Transverse colon (tissue), 4 donors: ENCODE data around the gene SLIT1. TPM values are rescaled to one million over a fixed set of nuclear protein-coding genes. Genes with fewer than 3 reads are reported as not detected.

Experiments used
- DNase-seq: peaks from one replicate; pipeline ENCODE4 v3.0.0-alpha.2; 2019
- H3K27ac ChIP-seq, 4 donors: fragments of 200-600 bp; sonication (generic); 2 replicates each; pipeline ENCODE4 v1.5.1; 2016 to 2018; ENCODE audit warnings: inconsistent platforms in 4 of 4
- H3K27me3 ChIP-seq: fragments of 200-600 bp; sonication (generic); 2 replicates; pipeline ENCODE4 v1.5.1; 2017; ENCODE audit warnings: inconsistent platforms
- H3K36me3 ChIP-seq, 4 donors: fragments of 200-600 bp; sonication (generic); 2 replicates each; pipeline ENCODE4 v1.5.1; 2017 to 2019; ENCODE audit warnings: inconsistent platforms in 4 of 4
- H3K4me1 ChIP-seq, 4 donors: fragments of 200-600 bp; sonication (generic); 2 replicates each; pipeline ENCODE4 v1.5.1; 2017 to 2020; ENCODE audit warnings: inconsistent platforms in 4 of 4
- H3K4me3 ChIP-seq, 4 donors: fragments of 200-600 bp; sonication (generic); 1 replicate in 1 of 4; 2 replicates in 3 of 4; pipeline versions ENCODE4 v1.5.1 to v1.6.1; 2017 to 2019; ENCODE audit warnings: inconsistent platforms in 4 of 4
- H3K9me3 ChIP-seq, 2 donors: fragments of 200-600 bp; sonication (generic); 2 replicates each; pipeline ENCODE4 v1.5.1; 2017 to 2019; ENCODE audit warnings: inconsistent platforms in 2 of 2
- CTCF ChIP-seq, 5 experiments: fragments of 200-600 bp in 3 of 5; fragments of 450-650 bp in 2 of 5; sonication (generic) in 3 of 5; IDR thresholded peaks; 1 replicate in 2 of 5; 2 replicates in 3 of 5; pipeline ENCODE4 v1.5.1; 2016 to 2017; ENCODE audit warnings: antibody characterized with exemption in 5 of 5, inconsistent platforms in 3 of 5, mild to moderate bottlenecking in 2 of 5, moderate library complexity in 1 of 5
- EP300 ChIP-seq: sonication (generic); formaldehyde crosslinking; IDR thresholded peaks from one replicate; pipeline ENCODE4 v1.6.1; 2017; ENCODE audit warnings: antibody characterized with exemption, low read depth
- POLR2A ChIP-seq: fragments of 450-650 bp; IDR thresholded peaks from one replicate; pipeline ENCODE4 v1.6.1; 2016; ENCODE audit warnings: antibody characterized with exemption, mild to moderate bottlenecking, moderate library complexity
- POLR2AphosphoS5 ChIP-seq, 3 donors: sonication (generic); formaldehyde crosslinking; IDR thresholded peaks; one replicate each; pipeline ENCODE4 v1.6.1; 2016; ENCODE audit warnings: antibody characterized with exemption in 3 of 3
- WGBS, 2 donors: methylation state at CpG; one replicate each; pipeline ENCODE4 v1.1.5; 2018; ENCODE audit warnings: low coverage in 1 of 2; 5-methylcytosine and 5-hydroxymethylcytosine counted together
- in situ Hi-C, 4 donors: fragments of 200-750 bp; cut with MboI; loops; one replicate each; pipeline versions ENCODE4 v1.15.0 to v1.15.1; 2017; ENCODE audit warnings: low sequenced_read_pairs in 3 of 4, low pct_ligation_motif_present in 1 of 4, low pct_unique_long_range_greater_than_20kb in 1 of 4
- intact Hi-C: fragments of 100-400 bp; cut with DNase I; formaldehyde crosslinking; loops from one replicate; pipeline ENCODE4 v1.15.1; 2023; ENCODE audit warnings: low total_unique reads
- total RNA-seq, 4 donors: library from RNA; depleted of rRNA; stranded (reverse); fragments of >200 nt; gene quantifications; one replicate each; pipeline ENCODE4 v1.1.0, GENCODE V29; 2016

SLIT1 gene
- total RNA-seq, 4 donors from 2014 or later = 0.27 to 1.9 (median 0.32) TPM; not detected in 1

GRCh38 chr10:97099868-97100267 is 85.9 kb downstream of the SLIT1 start:
- H3K9me3 ChIP-seq = no peaks in the 10 kb centered on the region
- in situ Hi-C loops = loop anchor here in 1 of 4 donors (25.0 kb wide), 1 partner anchor 112 kb away; no protein-coding TSS in a partner anchor
- intact Hi-C loops = no loop called here
- H3K36me3 ChIP-seq = no peaks in the 10 kb centered on the region
- no peak overlapping the region for H3K4me3 ChIP-seq
- no peak overlapping the region for H3K27ac ChIP-seq
- TF ChIP-seq CTCF (IDR thresholded peaks at IDR 0.05) (no peak), EP300 (no peak), POLR2A (no peak), POLR2AphosphoS5 (IDR thresholded peaks at IDR 0.05) (no peak)
- peaks cover 0 to 7% (median 0%) of the 10 kb centered on the region in 4 donors for H3K4me1 ChIP-seq
- peaks cover 30% of the 10 kb centered on the region for H3K27me3 ChIP-seq
- 63 to 66% methylated on average over 2 to 5 of the region's 5 CpGs for WGBS, 2 donors
- DNase-seq = no peak

- in situ Hi-C loops (loop anchor here in 1 of 4 donors (25.0 kb wide), 1 partner anchor 113 kb away; no protein-coding TSS in a partner anchor), intact Hi-C loops (no loop called here)
- H3K4me3 ChIP-seq = no peak overlapping the region
- DNase-seq = no peak
- 71% methylated on average over 8 of the region's 8 CpGs; no CpG with 5 or more reads in 1 of the 2 donors for WGBS, 2 donors
- no peaks in the 10 kb centered on the region for H3K9me3 ChIP-seq
- peaks cover 30% of the 10 kb centered on the region for H3K27me3 ChIP-seq
- H3K27ac ChIP-seq = no peak overlapping the region
- TF ChIP-seq EP300 = no peak
- TF ChIP-seq POLR2A = no peak
- no peak for TF ChIP-seq POLR2AphosphoS5 (IDR thresholded peaks at IDR 0.05)
- no peak for TF ChIP-seq CTCF (IDR thresholded peaks at IDR 0.05)
- peaks cover 0 to 7% (median 0%) of the 10 kb centered on the region in 4 donors for H3K4me1 ChIP-seq
- H3K36me3 ChIP-seq = no peaks in the 10 kb centered on the region
These were observed 86.7 kb downstream of the SLIT1 start for GRCh38 chr10:97099089-97099488.

GRCh38 chr10:97097084-97097433 is 88.7 kb downstream of the SLIT1 start:
- peaks cover 0 to 7% (median 0%) of the 10 kb centered on the region in 4 donors for H3K4me1 ChIP-seq
- H3K27me3 ChIP-seq = peaks cover 30% of the 10 kb centered on the region
- intact Hi-C loops = no loop called here
- in situ Hi-C loops = loop anchor here in 1 of 4 donors (25.0 kb wide), 1 partner anchor 115 kb away; no protein-coding TSS in a partner anchor
- no peak for DNase-seq
- H3K27ac ChIP-seq = no peak overlapping the region
- no peak overlapping the region for H3K4me3 ChIP-seq
- no peaks in the 10 kb centered on the region for H3K36me3 ChIP-seq
- 78% methylated on average over 6 of the region's 6 CpGs; no CpG with 5 or more reads in 1 of the 2 donors for WGBS, 2 donors
- H3K9me3 ChIP-seq = no peaks in the 10 kb centered on the region
- no peak for TF ChIP-seq EP300
- no peak for TF ChIP-seq CTCF (IDR thresholded peaks at IDR 0.05)
- no peak for TF ChIP-seq POLR2AphosphoS5 (IDR thresholded peaks at IDR 0.05)
- TF ChIP-seq POLR2A = no peak

- TF ChIP-seq CTCF (IDR thresholded peaks at IDR 0.05) = no peak
- TF ChIP-seq POLR2AphosphoS5 (IDR thresholded peaks at IDR 0.05) = no peak
- no peak for TF ChIP-seq POLR2A
- no peak for TF ChIP-seq EP300
- 15 to 27% methylated on average over 4 to 23 of the region's 23 CpGs for WGBS, 2 donors
- H3K4me1 ChIP-seq = peaks cover 0 to 7% (median 0%) of the 10 kb centered on the region in 4 donors
- H3K27me3 ChIP-seq = peaks cover 30% of the 10 kb centered on the region
- no peaks in the 10 kb centered on the region for H3K36me3 ChIP-seq
- H3K9me3 ChIP-seq = no peaks in the 10 kb centered on the region
- in situ Hi-C loops (loop anchor here in 1 of 4 donors (25.0 kb wide), 1 partner anchor 116 kb away; no protein-coding TSS in a partner anchor), intact Hi-C loops (no loop called here)
- peak overlapping the region in 1 of 4 donors; percentile 2 for H3K4me3 ChIP-seq
- no peak for DNase-seq
- no peak overlapping the region for H3K27ac ChIP-seq
These were observed 89.3 kb downstream of the SLIT1 start for GRCh38 chr10:97096261-97097083.
